Endodermal cell (in vitro differentiated cells): ENCODE results near the gene FGFBP3. TPM values are rescaled to one million over a fixed set of nuclear protein-coding genes. Genes with fewer than 3 reads are reported as not detected.
A peak's percentile ranks its signal among the peaks of the same experiment; 100 is the strongest.

Experiments
- DNase-seq: peaks from one replicate; pipeline ENCODE4 v3.0.0-alpha.2; 2017
- H3K27ac ChIP-seq: 2 replicates; pipeline ENCODE4 v1.5.1; 2013; ENCODE audit warnings: mild to moderate bottlenecking, low read depth, low read length, moderate library complexity
- H3K27me3 ChIP-seq: 2 replicates; pipeline ENCODE4 v1.6.1; 2013; ENCODE audit warnings: mild to moderate bottlenecking, low read length, moderate library complexity; ENCODE audit not compliant: insufficient read depth, control insufficient read depth, poor library complexity, severe bottlenecking
- H3K36me3 ChIP-seq: 2 replicates; pipeline ENCODE4 v1.7.0; 2013; ENCODE audit warnings: mild to moderate bottlenecking, low read length, moderate library complexity; ENCODE audit not compliant: control insufficient read depth, insufficient read depth
- H3K4me1 ChIP-seq: one replicate; pipeline ENCODE4 v1.7.0; 2013; ENCODE audit warnings: low read length; ENCODE audit not compliant: control insufficient read depth, insufficient read depth
- H3K4me3 ChIP-seq: 2 replicates; pipeline ENCODE4 v1.5.1; 2013; ENCODE audit warnings: mild to moderate bottlenecking, low read length, moderate library complexity
- H3K9ac ChIP-seq: 2 replicates; pipeline ENCODE4 v1.6.1; 2013; ENCODE audit warnings: mild to moderate bottlenecking, low read length, moderate library complexity; ENCODE audit not compliant: poor library complexity, severe bottlenecking; ENCODE audit errors: extremely low read depth
- H3K9me3 ChIP-seq: 2 replicates; pipeline ENCODE4 v1.6.1; 2013; ENCODE audit warnings: mild to moderate bottlenecking, low read length, moderate library complexity; ENCODE audit not compliant: control insufficient read depth
- H3K27ac Mint-ChIP-seq: 2 replicates; pipeline ENCODE4 v1.8.0; 2020; ENCODE audit warnings: mixed read lengths
- H3K27me3 Mint-ChIP-seq: 2 replicates; pipeline ENCODE4 v1.8.0; 2021; ENCODE audit warnings: mild to moderate bottlenecking, mixed read lengths; ENCODE audit not compliant: insufficient read depth
- H3K36me3 Mint-ChIP-seq: 2 replicates; pipeline ENCODE4 v1.8.0; 2020; ENCODE audit warnings: low read depth, mixed read lengths
- H3K4me1 Mint-ChIP-seq: 2 replicates; pipeline ENCODE4 v1.8.0; 2020; ENCODE audit warnings: mixed read lengths
- H3K4me3 Mint-ChIP-seq: 2 replicates; pipeline ENCODE4 v1.8.0; 2020; ENCODE audit warnings: mild to moderate bottlenecking, moderate library complexity, mixed read lengths
- H3K9me3 Mint-ChIP-seq: 2 replicates; pipeline ENCODE4 v1.8.0; 2020; ENCODE audit warnings: mild to moderate bottlenecking, mixed read lengths
- WGBS, 2 experiments: methylation state at CpG; one replicate each; pipeline versions ENCODE4 v1.1.5 to v1.1.7; 2013; ENCODE audit warnings: missing lambda C conversion rate in 2 of 2, mixed read lengths in 1 of 2; ENCODE audit not compliant: insufficient coverage in 1 of 2, insufficient read length in 1 of 2; 5-methylcytosine and 5-hydroxymethylcytosine counted together
- total RNA-seq, 2 donors: library from RNA; stranded (reverse); fragmentation: NEBNext Ultra II Directional in 1 of 2; extraction: Animal tissue kit (Norgen Biotek cat#: 25700) in 1 of 2; gene quantifications; 2 replicates in 1 of 2; 3 replicates in 1 of 2; pipeline ENCODE4 v1.2.1, GENCODE V29; 2021
- TF ChIP-seq, protein P1 (sequence below): fragments of 200-600 bp; sonication (generic); conservative IDR thresholded peaks from 2 replicates; pipeline ENCODE4 v1.5.0; 2021; ENCODE audit warnings: antibody characterized with exemption, mild to moderate bottlenecking

The FGFBP3 gene
- total RNA-seq, 2 donors from 2014 or later = 4.3 to 19.0 TPM

GRCh38 chr10:91885362-91886079, 23.8 kb downstream of the FGFBP3 start:
- Histone ChIP-seq H3K27ac (peak overlapping the region; percentile 92), H3K9ac (no peak overlapping the region), H3K4me3 (no peak overlapping the region), H3K4me1 (peaks cover 13% of the 10 kb centered on the region), H3K27me3 (no peaks in the 10 kb centered on the region), H3K36me3 (no peaks in the 10 kb centered on the region), H3K9me3 (peaks cover 14% of the 10 kb centered on the region)
- TF ChIP-seq, protein P1, sequence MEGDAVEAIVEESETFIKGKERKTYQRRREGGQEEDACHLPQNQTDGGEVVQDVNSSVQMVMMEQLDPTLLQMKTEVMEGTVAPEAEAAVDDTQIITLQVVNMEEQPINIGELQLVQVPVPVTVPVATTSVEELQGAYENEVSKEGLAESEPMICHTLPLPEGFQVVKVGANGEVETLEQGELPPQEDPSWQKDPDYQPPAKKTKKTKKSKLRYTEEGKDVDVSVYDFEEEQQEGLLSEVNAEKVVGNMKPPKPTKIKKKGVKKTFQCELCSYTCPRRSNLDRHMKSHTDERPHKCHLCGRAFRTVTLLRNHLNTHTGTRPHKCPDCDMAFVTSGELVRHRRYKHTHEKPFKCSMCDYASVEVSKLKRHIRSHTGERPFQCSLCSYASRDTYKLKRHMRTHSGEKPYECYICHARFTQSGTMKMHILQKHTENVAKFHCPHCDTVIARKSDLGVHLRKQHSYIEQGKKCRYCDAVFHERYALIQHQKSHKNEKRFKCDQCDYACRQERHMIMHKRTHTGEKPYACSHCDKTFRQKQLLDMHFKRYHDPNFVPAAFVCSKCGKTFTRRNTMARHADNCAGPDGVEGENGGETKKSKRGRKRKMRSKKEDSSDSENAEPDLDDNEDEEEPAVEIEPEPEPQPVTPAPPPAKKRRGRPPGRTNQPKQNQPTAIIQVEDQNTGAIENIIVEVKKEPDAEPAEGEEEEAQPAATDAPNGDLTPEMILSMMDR = no peak
- peaks cover 4% of the 10 kb centered on the region for H3K36me3 Mint-ChIP-seq
- H3K27ac Mint-ChIP-seq = no peak overlapping the region
- peaks cover 37% of the 10 kb centered on the region for H3K4me1 Mint-ChIP-seq
- H3K4me3 Mint-ChIP-seq = no peak overlapping the region
- H3K27me3 Mint-ChIP-seq = peaks cover 2% of the 10 kb centered on the region
- WGBS, 2 experiments = 91 to 100% methylated on average over 5 to 8 of the region's 9 CpGs
- DNase-seq = no peak
- H3K9me3 Mint-ChIP-seq = peaks cover 6% of the 10 kb centered on the region

GRCh38 chr10:91884536-91884935, 24.8 kb downstream of the FGFBP3 start:
- H3K9me3 Mint-ChIP-seq = peaks cover 6% of the 10 kb centered on the region
- peaks cover 45% of the 10 kb centered on the region for H3K4me1 Mint-ChIP-seq
- DNase-seq = no peak
- 81% methylated on average over 1 of the region's 1 CpG; no CpG with 5 or more reads in 1 of the 2 experiments for WGBS, 2 experiments
- Histone ChIP-seq H3K27ac (peak overlapping the region; percentile 92), H3K4me1 (peaks cover 13% of the 10 kb centered on the region), H3K27me3 (no peaks in the 10 kb centered on the region), H3K4me3 (no peak overlapping the region), H3K9me3 (peaks cover 14% of the 10 kb centered on the region), H3K9ac (no peak overlapping the region), H3K36me3 (no peaks in the 10 kb centered on the region)
- H3K4me3 Mint-ChIP-seq = no peak overlapping the region
- peaks cover 2% of the 10 kb centered on the region for H3K27me3 Mint-ChIP-seq
- H3K27ac Mint-ChIP-seq = peak overlapping the region; percentile 57
- peaks cover 4% of the 10 kb centered on the region for H3K36me3 Mint-ChIP-seq
- TF ChIP-seq, protein P1 = no peak

GRCh38 chr10:91883549-91884444, 25.5 kb downstream of the FGFBP3 start:
- Histone ChIP-seq H3K9me3 (peaks cover 14% of the 10 kb centered on the region), H3K36me3 (no peaks in the 10 kb centered on the region), H3K4me1 (peaks cover 13% of the 10 kb centered on the region), H3K27ac (peak overlapping the region; percentile 92), H3K9ac (no peak overlapping the region), H3K27me3 (no peaks in the 10 kb centered on the region), H3K4me3 (no peak overlapping the region)
- 29 to 42% methylated on average over 15 to 20 of the region's 20 CpGs for WGBS, 2 experiments
- Mint-ChIP-seq H3K9me3 (peaks cover 6% of the 10 kb centered on the region), H3K27me3 (peaks cover 2% of the 10 kb centered on the region), H3K4me3 (peak overlapping the region; percentile 35), H3K27ac (peak overlapping the region; percentile 57), H3K4me1 (peaks cover 51% of the 10 kb centered on the region), H3K36me3 (peaks cover 4% of the 10 kb centered on the region)
- TF ChIP-seq, protein P1 = no peak
- peak; percentile 86 for DNase-seq
